ENCODE data around the gene COQ7.
A peak's percentile ranks its signal among the peaks of the same experiment; 100 is the strongest.

Gene COQ7

DNA sequence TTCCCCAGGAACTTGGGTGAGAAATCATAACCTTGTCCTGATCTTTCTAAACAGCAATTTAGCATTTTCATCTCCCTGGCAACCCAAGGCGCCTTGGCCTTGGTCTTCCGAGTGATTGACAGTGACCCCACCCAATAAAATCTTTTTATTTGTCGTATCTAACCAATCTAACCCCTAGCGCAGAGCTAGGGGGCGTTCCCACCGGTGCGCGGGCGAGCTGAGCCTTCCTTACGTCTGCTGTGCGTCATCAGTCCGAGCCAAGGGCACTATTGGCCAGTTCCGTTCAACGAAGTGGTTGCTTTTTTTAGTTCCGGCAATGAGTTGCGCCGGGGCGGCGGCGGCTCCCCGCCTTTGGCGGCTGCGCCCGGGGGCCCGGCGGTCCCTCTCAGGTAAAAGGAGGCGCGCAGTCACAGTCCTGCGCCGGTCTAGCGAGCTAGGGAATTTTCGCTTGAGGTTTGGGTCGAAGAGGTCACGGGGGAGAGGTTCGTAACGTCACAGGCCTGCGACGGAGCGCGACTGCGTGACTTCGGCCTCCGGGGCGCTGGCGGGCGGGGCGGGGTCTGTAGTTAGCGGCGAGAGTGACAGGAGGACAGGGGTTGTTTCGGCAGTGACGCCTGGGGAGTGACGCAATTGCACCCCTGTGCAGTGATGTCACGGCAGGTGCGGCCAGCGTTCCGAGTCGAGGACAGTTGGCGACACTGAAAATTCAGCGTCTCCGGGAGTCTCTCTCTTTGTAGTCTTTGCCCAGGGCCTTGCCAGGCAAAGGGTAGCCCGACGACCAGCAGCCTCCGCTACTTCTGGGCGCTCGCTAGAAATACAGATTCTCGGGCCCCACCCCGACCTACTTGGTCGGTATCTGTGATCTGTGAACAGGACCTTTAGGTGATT is at the start of gene COQ7:
COQ7 (plus strand) TSS at position 266 of the 888 bp plus-strand sequence; CDS start at position 317, 51 bp downstream.
- peak; percentile 99 for DNase-seq

DNA sequence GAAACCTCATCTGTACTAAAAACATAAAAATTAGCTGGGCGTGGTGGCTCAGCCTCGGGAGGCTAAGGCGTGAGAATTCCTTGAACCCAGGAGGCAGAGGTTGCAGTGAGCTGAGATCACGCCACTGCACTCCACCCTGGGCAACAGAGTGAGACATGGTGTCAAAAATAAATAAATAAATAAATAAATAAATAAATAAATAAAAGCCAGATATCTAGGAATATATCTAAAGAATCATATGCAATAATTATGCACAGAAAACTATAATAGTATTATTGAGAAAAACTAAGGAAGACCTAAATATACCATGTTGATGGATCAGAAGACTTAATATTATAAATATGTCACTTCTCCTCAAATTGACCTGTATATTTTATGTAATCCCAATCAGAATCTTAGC is 46.7 kb upstream of the COQ7 start:
- DNase-seq: no peak

GRCh38 chr16:19021747-19022146 is 45.7 kb upstream of the COQ7 start:
- DNase-seq: no peak

DNA sequence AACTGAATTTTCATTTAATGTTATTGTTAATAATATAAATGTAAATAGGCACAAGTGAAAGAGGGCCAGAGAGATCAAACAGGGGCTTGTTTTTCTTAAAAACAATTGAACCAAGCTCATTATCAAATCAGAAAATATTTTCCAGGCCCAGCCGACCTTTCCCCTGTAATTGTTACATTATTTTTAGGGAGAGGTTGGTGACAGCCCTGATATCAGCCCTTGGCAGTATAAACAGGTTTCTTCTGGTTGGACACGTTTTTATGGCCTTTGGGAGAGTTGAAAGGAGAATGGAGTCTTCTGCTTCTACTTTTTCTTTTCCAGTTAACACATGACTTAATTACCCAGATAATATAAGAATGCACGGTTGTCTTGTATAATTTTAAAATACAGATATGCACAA is 40.0 kb upstream of the COQ7 start:
- DNase-seq: no peak

- DNase-seq: no peak
Observed at GRCh38 chr16:19029980-19030379, 37.4 kb upstream of the COQ7 start.

- no peak for DNase-seq
Observed at GRCh38 chr16:19031738-19032137, 35.7 kb upstream of the COQ7 start.

- no peak for DNase-seq
Observed at GRCh38 chr16:19033761-19034160, 33.7 kb upstream of the COQ7 start.

DNA sequence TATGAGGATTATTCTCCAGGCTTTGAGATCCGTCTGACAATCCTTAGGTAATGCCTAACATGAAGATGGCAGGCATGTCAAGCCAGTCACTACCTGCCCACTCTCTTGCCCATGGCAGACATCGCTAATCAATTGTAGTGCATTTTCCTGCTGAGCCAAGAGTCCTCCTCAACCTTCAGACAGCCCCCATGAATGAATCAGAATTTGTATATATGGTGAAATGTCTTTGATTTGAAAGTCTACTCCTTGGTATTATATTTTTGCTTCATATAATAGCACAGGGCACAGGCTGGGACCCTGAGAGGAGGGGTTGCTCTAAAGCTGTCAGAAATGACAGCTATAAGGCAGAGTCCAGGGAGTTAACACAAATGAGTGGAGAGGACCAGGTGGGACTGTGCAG is 27.0 kb upstream of the COQ7 start:
- no peak for DNase-seq

- DNase-seq: no peak
Observed at GRCh38 chr16:19044769-19045168, 22.6 kb upstream of the COQ7 start.

- DNase-seq: no peak
Observed at GRCh38 chr16:19046062-19046461, 21.4 kb upstream of the COQ7 start.

DNA sequence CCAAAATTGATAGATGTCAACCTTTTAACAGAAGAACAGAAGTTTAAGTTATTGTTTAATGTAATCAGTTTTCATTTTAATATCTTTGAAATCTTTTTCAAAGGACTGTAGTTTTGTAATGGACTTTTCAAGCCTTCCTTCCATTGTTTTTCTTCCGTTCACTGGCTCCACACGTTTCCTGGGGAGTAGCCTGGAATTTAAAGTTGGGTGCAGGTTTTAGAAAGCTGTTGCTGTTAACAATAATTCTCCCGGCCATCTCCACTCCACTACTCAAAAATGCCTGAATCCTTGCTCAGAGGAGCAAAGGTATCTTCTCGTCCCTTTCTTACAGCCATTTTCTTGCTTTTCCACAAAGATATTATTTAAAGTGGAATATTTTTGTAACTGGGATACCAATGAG is 4.7 kb upstream of the COQ7 start:
- no peak for DNase-seq

GRCh38 chr16:19066988-19067348 is 446 bp upstream of the COQ7 start:
- DNase-seq: no peak

DNA sequence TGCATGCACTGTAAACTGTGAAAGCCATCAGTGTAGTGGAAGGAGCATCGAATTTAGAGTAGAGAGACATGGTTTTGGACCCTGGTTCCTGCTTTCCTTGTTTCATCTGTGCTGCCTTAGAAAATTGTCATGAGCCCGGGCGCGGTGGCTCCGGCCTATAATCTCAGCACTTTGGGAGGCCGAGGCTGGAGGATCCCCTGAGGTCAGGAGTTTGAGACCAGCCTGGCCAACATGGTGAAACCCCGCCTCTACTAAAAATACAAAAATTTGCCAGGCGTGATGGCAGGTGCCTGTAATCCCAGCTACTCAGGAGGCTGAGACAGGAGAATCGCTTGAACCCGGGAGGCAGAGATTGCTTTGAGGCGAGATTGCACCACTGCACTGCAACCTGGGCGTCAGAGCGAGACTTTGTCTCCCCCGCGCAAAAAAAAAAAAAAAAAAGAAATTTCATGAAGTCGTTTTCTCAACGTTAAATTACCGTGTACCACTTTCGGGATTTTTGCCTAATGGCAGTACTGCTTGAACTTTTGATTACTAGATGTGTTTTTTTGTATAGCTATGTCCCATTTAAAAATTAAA is 912 bp downstream of the COQ7 start:
- DNase-seq: no peak

DNA sequence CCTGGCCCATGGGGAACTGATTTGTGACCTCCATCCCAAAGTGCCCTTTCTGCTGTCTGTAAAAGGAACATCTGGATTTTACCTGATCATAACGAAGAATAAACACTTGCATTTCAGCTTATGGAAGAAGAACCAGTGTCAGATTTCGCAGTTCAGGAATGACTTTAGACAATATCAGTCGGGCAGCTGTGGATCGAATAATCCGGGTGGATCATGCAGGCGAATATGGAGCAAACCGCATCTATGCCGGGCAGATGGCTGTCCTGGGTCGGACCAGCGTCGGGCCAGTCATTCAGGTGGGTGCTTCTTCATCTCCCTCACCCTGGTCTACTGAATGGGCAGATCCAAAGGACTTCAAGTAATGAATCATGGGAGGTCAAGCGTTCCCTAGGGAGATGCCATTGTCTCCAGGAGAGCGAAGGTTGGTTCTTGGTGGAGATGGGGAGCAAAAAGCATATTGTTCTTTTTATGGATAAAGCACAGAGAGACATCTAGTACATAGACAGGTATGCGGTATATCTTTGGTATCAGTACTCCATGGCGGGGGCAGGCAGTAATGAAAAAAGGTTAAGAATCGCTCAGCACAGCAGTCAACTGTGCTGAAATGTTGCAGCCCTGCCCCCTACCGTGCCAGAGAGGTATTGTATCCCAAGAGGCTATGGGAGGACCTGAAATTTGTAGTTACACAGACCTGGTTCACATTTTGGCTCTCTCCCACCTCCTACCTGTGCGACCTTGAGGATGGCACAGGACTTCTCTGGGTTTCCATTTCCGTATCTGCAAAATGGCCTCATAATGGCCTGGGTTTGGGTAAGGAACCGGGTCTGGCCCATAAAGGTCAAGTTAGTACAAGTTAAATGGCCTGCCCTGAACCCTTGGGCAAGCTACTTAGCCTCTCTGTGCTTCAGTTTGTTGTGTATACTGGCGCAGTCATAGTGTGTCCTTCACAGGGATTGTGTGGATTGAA is 4.7 kb downstream of the COQ7 start:
- DNase-seq: no peak

DNA sequence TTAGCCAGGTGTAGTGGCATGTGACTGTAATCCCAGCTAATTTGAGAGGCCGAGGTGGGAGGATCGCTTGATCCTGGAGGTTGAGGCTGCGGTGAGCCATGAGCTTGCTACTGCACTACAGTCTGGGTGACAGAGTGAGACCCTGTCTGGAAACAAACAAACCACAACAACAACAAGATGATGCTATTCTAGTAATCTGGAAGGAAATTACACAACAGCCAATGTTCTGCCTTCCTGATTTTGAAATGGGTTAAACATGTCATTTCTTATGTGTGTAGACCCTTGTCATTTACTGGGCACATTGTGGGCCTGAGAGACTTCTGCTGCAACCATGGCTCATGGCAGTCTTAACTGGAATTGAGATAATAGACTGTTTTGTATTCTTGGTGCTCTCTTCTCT is 5.9 kb downstream of the COQ7 start:
- no peak for DNase-seq

GRCh38 chr16:19073863-19074262 is 6.4 kb downstream of the COQ7 start:
- no peak for DNase-seq

DNA sequence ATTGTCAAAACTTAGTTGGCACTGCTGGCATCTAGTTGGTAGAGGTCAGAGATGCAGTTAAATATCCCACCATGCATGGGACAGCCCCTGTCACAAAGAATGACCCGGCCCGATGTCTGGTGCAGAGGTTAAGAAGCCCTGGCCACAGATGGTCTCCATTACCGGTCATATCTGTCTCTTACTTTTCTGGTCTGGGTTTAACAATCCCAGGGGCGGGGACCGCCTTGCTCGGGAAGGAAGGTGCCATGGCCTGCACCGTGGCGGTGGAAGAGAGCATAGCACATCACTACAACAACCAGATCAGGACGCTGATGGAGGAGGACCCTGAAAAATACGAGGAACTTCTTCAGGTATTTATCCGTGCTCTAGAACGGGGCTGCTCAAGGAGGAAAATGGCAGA is 8.1 kb downstream of the COQ7 start:
- DNase-seq: no peak

DNA sequence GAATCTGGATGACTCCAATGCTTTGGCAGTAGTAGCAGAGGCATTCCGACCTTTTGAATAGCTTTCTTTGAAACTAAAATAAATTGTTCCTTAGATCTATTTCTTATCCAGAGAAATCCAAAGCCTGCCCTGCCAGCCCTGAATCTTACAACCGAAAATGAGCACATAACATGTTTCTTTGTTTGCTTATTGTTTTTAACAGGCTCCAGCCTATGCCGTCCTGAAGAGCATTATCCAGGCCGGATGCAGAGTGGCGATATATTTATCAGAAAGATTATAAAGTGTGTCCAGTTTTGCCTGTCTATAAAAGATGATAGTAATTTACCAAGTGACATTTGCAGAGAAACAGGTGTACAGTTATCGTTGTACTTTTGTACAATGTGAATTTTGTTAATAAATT is 10.5 kb downstream of the COQ7 start:
- DNase-seq: no peak

DNA sequence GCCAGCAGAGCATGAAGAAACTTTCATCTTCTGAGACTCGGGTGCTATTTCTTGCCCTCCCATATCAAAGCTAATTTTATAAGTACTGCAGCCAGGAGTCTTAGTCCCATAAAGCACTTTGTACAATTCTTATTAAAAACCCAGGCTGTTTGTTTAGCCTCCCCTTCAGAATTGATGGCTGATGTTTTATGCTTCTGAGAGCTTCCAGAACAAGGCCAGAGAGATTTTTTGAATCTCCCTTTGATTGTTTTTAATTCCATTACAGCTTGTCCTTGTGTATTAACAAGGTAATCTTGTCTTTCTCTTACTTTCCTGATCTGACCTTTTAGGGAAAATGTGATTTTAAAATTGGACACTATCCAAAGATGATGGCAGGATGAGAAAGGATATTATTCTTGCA is 16.3 kb downstream of the COQ7 start:
- no peak for DNase-seq

DNA sequence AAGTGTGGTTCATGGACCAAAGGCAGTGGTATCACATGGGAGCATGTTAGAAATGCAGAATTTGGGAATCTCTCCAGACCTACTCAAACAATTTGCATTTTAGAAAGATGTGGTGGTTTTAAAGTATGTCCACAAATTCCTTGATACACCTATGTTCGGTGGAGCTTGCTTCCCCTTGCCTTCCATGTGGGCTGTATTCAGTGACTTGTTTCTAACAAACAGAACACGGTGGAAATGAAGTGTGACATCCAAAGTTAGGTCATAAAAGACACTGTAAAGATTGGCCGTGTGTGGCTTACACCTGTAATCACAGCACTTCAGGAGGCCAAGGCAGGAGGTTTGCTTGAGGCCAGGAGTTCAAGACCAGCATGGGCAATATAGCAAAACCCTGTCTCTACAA is 16.7 kb downstream of the COQ7 start:
- no peak for DNase-seq

DNA sequence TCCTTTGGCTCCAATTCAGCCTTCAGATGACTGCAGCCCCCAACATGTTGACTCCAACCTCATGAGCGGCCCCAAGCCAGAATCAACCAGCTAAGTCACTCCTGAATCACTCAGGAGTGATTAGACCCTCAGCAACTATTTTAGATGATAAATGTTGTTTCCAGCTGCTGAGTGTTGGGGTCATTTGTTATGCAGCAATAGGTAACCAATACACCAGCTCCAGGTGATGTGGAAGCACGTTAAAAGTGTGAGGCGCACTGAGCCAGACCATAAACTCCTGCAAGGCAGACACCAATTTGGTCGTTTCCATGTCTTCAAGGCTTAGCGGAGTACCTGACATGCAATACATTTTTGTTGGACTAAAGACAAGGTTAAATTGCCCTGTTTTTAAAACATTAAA is 17.5 kb downstream of the COQ7 start:
- DNase-seq: no peak

DNA sequence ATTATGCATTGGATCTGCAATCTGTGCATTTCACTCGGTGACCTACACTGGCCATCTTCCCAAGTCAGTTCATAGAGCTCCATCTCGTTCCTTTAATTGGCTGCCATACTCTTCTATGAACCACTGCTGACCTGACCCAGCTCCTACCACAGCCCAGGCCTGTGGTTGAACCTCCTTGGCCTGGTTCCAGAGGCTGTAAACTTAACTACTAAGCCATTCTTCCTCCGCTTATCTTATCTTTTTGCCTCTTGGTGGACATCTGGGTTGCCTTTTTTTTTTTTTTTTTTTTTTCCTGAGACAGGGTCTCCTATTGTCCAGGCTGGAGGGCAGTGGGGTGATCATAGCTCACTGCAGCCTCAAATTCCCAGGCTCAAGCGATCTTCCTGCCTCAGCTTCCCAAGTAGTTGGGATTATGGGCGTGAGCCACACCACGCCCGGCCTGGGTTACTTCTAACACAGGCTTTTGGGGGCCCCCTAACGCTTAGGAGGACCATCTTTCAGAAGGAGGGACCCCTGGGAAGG is 18.3 kb downstream of the COQ7 start:
- DNase-seq: no peak
